Activated T-helper 1 cell treated with Interleukin-2 at 50 U/mL for 16 hours (primary cell): Measurements from ENCODE around the gene DGKI.

Source experiments
- DNase-seq: peaks from one replicate; pipeline ENCODE4 v3.0.0-alpha.2; 2020; ENCODE audit warnings: low read depth

The DGKI gene

DNA sequence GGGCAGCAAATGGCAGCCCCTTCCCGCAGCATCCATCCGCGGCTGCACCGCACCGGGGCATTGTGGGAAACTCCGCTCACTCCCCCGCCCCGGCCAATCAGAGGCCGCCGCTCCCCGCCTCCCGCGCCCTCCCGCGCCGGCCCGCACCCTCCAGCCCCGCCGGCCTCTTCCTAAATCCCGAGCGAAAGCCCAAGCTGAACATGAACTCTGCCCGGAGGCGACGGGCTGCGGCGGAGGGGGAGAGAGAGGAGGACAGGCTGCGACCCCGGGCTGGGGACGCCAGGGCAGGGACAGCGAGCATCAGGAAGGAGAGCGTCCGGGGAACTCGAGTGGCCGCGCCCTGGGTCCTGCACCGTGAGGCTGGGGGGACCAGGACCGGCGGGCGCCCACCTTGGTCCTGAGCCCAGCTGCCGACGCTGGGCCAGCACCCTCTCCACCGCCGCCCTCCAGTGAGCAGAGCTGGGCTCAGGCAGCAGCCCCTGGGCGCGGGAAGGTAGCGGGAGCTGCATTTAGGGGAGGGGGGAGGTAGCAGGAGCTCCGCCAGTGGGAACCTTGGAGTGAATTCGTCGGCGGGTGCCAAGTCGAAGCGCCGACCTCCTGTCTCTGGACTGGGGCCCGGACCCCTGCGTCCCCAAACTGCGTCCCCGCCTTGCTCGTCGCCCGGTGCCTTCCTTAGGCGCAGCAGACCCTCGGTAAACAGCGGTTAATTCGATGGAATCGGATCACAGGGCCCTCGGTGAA, at the start of gene DGKI:
TSS of gene DGKI (minus strand) at position 148 of the 741 bp plus-strand sequence.
- DNase-seq, result no peak

DNA sequence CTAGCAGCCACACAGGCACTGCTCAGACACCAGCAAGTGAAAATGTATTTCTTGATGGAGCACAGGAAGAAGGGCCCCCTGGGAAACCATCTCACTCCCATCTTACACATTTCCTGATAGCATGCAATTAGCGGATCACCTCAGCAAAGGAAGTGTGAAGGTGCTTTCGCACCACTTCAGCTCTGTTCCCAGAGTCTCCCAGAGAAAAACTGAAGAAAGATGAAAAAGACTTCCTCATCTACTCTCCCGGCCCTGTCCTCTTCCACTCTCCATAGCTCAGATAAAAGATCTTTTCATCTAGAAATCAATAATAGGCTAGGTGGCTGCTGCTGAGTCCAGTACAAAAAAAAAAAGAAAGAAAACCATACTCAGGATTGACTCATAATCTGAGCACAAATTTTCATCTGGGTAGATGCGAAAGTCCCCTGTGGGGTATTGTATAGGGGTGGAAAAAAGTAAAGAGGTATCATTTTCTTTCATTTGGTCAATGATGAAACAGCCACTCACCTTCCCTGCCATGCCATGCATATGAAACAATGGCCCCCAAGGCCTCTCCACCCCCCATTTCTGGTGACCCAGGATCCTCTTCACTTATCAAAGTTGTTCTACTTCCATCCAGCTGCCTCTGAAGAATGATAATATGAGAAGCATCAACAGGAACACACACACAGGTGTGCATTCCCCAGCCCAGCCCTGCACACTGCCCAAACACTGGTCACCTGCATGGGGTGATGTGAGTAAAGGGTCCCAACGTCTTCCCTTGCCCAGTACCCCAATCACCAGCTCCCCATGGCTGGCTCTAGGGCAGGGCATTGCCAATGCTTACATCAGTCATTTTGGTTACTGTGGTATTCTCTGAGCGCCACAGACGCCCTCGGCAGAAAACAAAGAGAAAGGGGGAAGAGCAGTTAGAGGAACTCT, 48.8 kb upstream of the DGKI start:
- no peak for DNase-seq

DNA sequence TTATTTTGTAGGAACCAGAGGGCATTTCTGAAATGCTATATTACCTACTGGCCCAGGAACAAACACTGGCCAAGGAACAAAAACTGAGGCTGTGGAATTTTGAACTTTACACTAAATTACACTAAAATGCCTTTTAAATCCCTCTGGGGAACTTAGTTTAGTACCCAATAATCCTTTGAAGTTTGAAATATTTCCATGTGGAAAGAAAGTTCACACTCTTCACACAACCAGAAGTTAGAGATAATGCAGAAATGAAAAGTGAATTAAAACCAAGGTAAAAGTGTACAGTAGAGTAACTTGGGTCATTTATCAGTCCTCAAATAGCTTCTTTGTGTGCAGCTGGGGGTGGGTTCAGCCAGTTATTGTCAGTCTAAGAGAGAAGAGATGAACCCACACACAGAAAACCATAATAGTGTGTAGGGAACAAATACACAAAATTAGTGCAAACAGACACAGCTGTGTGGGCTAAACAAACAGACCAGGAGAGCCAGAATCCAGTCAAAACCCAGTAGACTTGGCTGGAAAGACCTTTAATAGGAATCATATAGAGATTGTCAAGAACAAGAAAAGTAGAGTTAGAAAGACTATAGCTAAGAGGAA, 46.5 kb upstream of the DGKI start:
- no peak for DNase-seq

- no peak for DNase-seq
Observed at GRCh38 chr7:137891016-137891655, 44.4 kb upstream of the DGKI start.

DNA sequence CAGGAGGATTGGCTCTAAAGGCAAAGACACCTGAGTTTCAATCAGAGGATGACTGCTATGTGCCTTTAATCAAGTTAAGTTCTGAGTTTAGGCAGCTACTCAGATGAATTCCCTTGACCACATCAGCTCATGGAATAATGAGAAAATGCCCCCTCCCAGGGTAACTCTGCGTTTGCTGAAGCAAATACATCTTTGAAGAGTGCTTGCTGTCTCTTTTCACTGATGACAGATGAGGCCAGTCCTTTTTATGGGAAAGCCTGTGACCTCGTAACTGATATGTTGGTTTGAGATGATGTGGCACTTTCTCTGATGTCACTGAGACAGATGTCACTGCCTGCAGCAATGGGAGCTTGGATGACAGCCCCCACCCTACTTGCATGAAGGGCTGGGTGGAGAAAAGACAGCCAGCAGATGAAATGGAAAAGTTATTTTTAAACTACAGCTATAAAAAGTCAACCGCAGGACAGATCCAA, 43.7 kb upstream of the DGKI start:
- no peak for DNase-seq

DNA sequence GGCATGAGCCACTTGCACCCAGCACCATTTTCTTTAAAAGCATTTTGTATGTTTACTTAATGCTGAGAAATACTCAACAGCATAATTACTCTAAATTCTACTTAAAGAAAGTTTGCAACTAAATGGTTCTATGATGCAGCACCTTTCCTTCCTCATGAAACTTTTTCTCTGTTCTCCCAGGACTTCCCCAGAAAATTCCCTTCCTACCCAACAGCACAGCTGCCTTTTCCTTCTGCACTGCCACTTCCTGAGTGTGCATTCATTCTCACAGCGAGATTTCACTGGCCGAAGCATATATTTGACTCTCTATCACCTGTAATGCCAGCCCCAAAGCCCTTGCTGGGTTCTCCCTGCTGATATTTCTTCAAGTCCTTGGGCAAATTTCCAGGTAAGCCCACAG, 41.5 kb upstream of the DGKI start:
- no peak for DNase-seq

- no peak for DNase-seq
Observed at GRCh38 chr7:137886746-137887145, 40.0 kb upstream of the DGKI start.

GRCh38 chr7:137886281-137886680, 39.5 kb upstream of the DGKI start:
- DNase-seq, result no peak

GRCh38 chr7:137885678-137886077, 38.9 kb upstream of the DGKI start:
- no peak for DNase-seq

GRCh38 chr7:137882806-137883205, 36.0 kb upstream of the DGKI start:
- no peak for DNase-seq

DNA sequence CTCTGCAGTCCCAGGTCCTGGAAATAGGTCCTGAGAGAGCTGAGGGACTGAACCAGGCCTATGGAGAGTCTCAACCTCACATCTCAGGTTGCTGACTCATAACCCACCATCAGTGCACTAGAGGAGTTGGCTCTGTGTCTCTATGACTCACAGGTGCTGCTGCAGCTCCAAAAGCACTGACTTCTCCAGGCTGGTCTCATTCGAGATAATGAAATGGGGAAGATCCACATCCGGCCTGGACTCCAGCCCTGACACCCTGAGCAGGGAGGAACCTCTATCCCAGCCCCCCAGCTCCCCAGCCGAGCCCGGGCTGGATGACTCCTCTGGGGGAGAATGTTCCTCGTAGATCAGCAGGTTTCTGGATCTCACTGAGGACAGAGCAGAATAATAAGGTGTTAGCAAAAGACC, 35.5 kb upstream of the DGKI start:
- no peak for DNase-seq

- DNase-seq, result no peak
Observed at GRCh38 chr7:137881607-137882260, 35.0 kb upstream of the DGKI start.

- no peak for DNase-seq
Observed at GRCh38 chr7:137880432-137880831, 33.7 kb upstream of the DGKI start.

- no peak for DNase-seq
Observed at GRCh38 chr7:137879357-137880158, 32.8 kb upstream of the DGKI start.

GRCh38 chr7:137878333-137878961, 31.7 kb upstream of the DGKI start:
- no peak for DNase-seq

DNA sequence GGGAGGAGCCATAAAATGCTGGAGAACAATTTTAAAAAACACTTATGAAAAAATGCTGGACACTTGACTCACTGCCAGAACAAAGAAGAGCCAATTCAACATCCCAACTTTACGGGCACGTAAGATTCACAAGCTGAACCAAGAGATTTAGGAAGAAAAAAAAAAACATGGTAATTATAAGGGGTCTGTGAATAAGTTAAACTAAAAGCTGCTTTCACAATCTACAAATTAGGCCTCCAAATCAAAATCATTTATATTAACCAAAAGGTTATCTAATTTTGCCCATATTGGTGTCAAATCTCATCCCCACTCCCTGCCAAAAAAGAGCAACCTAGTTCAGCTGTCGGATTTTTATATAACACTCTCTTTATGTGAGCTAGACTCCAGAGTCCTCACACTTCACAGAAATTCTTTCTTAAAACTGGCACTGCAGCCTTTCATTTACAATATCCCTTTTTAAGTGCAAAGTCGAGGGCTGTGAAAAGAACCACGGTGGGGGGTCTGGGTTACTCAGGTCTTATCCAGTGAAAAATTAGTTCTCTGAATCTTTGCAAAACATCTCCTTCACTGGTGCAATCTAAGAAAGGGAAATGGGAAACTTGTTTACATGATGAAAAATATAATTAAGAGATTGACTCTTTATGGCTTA, 30.4 kb upstream of the DGKI start:
- DNase-seq, result no peak

DNA sequence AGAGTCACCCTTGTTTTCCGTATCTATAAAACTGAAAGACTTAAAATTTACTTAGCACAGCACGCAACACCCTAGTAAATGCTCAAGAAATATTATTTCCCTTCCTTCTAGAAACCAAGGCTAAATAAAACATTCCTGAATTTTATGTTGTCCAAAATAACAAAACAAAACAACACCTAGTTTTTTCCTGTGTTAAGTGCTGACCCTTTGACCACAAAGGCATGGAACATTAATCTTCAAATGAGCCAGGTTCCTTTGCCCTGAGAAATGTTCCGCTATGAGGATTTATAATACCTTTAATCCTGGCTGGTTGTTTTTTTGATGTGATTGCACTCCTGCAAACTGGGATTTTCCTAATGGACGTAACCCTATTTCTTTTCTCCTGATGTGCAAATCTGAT, 29.0 kb upstream of the DGKI start:
- DNase-seq, result no peak

DNA sequence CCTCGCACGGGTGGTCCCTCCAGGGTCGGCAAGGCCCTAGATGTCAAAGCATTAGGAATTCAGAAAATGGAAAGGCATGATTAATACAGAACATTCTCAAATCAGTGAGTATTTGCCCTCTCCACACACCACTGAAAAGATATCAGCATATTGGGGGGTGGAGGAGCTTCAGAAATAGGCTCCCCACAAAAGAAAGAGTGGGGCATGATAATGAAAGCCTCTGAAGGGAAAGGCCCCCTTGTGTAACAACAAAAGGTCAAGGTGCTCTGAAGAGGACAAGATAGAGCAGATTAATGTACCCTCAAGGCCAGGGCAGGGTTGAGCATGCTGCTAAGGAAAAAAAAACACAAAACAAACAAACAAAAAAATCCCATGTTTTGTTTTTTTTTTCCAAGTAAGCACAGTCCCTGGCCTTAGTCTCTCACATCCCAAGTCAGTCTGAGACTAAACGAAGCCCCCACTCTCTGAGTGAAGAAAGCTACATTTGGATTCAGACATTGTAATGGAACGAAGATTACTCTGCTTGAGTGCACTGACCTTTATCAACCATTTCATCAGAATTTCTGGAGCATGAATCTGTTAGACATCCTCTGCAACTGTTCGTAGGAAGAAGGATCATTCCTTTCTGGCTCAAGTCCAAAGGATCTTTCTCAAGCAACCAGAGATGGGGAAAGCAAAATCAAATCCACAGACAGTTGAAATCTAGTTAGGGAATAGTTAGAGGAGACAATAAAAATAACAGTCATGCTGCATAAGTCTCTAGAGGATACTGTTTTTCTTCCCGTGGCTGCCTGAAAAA, 27.4 kb upstream of the DGKI start:
- no peak for DNase-seq

DNA sequence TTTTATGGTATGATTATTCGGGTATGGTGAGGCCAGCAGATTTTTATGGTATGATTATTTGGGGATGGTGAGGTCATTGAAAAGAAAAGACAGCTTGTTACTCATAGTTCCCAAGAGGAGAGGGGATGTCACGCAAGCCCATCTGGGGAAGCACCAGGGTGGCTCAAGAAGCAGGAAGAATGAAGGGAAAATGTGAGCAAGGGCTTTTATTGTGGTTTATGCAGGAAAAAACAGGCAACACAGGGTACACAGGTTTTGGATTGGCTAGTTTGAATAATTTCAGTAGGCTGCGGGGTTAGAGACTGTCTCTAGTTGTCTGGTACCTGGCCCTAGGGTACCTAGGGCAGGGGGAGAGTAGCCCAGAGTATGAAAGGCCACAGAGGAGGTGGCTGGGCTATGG, 26.8 kb upstream of the DGKI start:
- DNase-seq, result no peak
